ENCODE results near the gene KATNA1.
A peak's percentile ranks its signal among the peaks of the same experiment; 100 is the strongest.

Gene KATNA1

GRCh38 chr6:149565527-149566409, 82.7 kb downstream of the KATNA1 start, which contains the start of gene GINM1:
Gene GINM1, plus strand, starts transcription at chr6:149566375. Its CDS starts 40 bp downstream, at chr6:149566415.
- H3K4ac ChIP-seq (ENCODE audit: low read depth in 1 of 2, low read length in 2 of 2): peak within 1 kb of the TSS; percentile 59 to 70
- peak within 1 kb of the TSS; percentile 92 for H2BK120ac ChIP-seq (ENCODE audit: low read depth, low read length)
- H3K23ac ChIP-seq (ENCODE audit: low read length in 2 of 2): peak within 1 kb of the TSS in 1 of 2 experiments; percentile 95
- 0% methylated on average over 20 of the region's 59 CpGs for WGBS
- H3K27ac ChIP-seq (ENCODE audit: low read length, poor library complexity, severe bottlenecking): peak within 1 kb of the TSS; percentile 70
- H3K4me1 ChIP-seq (ENCODE audit: control insufficient read depth, insufficient read depth, low read depth, low read length): peaks cover 1% of the 10 kb centered on the region
- H3K14ac ChIP-seq (ENCODE audit: low read length in 2 of 2): peak within 1 kb of the TSS; percentile 38 to 86
- H3K4me2 ChIP-seq (ENCODE audit: low read length, poor library complexity, severe bottlenecking): peak within 1 kb of the TSS; percentile 87
- H2BK5ac ChIP-seq (ENCODE audit: low read depth, low read length, poor library complexity, severe bottlenecking): peak within 1 kb of the TSS; percentile 74
- peak within 1 kb of the TSS; percentile 78 for H4K8ac ChIP-seq (ENCODE audit: low read length)
- no peak within 1 kb of the TSS for H2AK5ac ChIP-seq (ENCODE audit: low read length, severe bottlenecking)
- H3K36me3 ChIP-seq (ENCODE audit: control insufficient read depth in 1 of 2, insufficient read depth in 2 of 2, low read depth in 1 of 2, low read length in 2 of 2): no peaks in the 10 kb centered on the region
- H2BK15ac ChIP-seq (ENCODE audit: low read depth, poor library complexity, severe bottlenecking): peak within 1 kb of the TSS; percentile 70
- peak within 1 kb of the TSS; percentile 89 to 98 for H3K18ac ChIP-seq (ENCODE audit: low read depth in 1 of 2, low read length in 2 of 2)
- H4K91ac ChIP-seq (ENCODE audit: low read length): peak within 1 kb of the TSS; percentile 45
- H3K79me1 ChIP-seq (replicated peaks; ENCODE audit: low read length, poor library complexity, severe bottlenecking): peaks cover 14% of the 10 kb centered on the region
- no peaks in the 10 kb centered on the region for H3K9me3 ChIP-seq (ENCODE audit: control insufficient read depth, low read length)
- H3K4me3 ChIP-seq (ENCODE audit: insufficient read depth in 1 of 2, low read depth in 1 of 2, low read length in 2 of 2): peak within 1 kb of the TSS; percentile 92 to 97
- H2AFZ ChIP-seq (ENCODE audit: low read depth, low read length): peak within 1 kb of the TSS; percentile 97
- peak; percentile 94 for DNase-seq
- H2BK12ac ChIP-seq (ENCODE audit: low read length in 2 of 2): no peak within 1 kb of the TSS
- H3K9ac ChIP-seq (ENCODE audit: low read length): peak within 1 kb of the TSS; percentile 93
- H3K27me3 ChIP-seq (ENCODE audit: control insufficient read depth in 1 of 2, insufficient read depth in 1 of 2, low read length in 2 of 2): no peaks in the 10 kb centered on the region

- Histone ChIP-seq H4K8ac (ENCODE audit: low read length) (no peak overlapping the region), H2BK12ac (ENCODE audit: low read length in 2 of 2) (no peak overlapping the region), H3K23ac (ENCODE audit: low read length in 2 of 2) (no peak overlapping the region), H3K4me3 (ENCODE audit: insufficient read depth in 1 of 2, low read depth in 1 of 2, low read length in 2 of 2) (no peak overlapping the region), H2AK5ac (ENCODE audit: low read length, severe bottlenecking) (no peak overlapping the region), H3K9ac (ENCODE audit: low read length) (no peak overlapping the region), H3K18ac (ENCODE audit: low read depth in 1 of 2, low read length in 2 of 2) (no peak overlapping the region), H2BK5ac (ENCODE audit: low read depth, low read length, poor library complexity, severe bottlenecking) (no peak overlapping the region), H3K4ac (ENCODE audit: low read depth in 1 of 2, low read length in 2 of 2) (no peak overlapping the region), H3K27ac (ENCODE audit: low read length, poor library complexity, severe bottlenecking) (no peak overlapping the region), H2BK15ac (ENCODE audit: low read depth, poor library complexity, severe bottlenecking) (no peak overlapping the region), H3K36me3 (ENCODE audit: control insufficient read depth in 1 of 2, insufficient read depth in 2 of 2, low read depth in 1 of 2, low read length in 2 of 2) (no peaks in the 10 kb centered on the region), H2AFZ (ENCODE audit: low read depth, low read length) (no peak overlapping the region), H3K27me3 (ENCODE audit: control insufficient read depth in 1 of 2, insufficient read depth in 1 of 2, low read length in 2 of 2) (no peaks in the 10 kb centered on the region), H3K79me1 (replicated peaks; ENCODE audit: low read length, poor library complexity, severe bottlenecking) (peaks cover 12% of the 10 kb centered on the region), H3K9me3 (ENCODE audit: control insufficient read depth, low read length) (no peaks in the 10 kb centered on the region), H2BK120ac (ENCODE audit: low read depth, low read length) (no peak overlapping the region), H3K4me1 (ENCODE audit: control insufficient read depth, insufficient read depth, low read depth, low read length) (peaks cover 1% of the 10 kb centered on the region), H4K91ac (ENCODE audit: low read length) (no peak overlapping the region), H3K14ac (ENCODE audit: low read length in 2 of 2) (no peak overlapping the region), H3K4me2 (ENCODE audit: low read length, poor library complexity, severe bottlenecking) (no peak overlapping the region)
- WGBS: 91% methylated on average over 3 of the region's 3 CpGs
- DNase-seq: no peak
Observed at GRCh38 chr6:149563928-149564325, 84.6 kb downstream of the KATNA1 start.

GRCh38 chr6:149563203-149563927, 85.1 kb downstream of the KATNA1 start:
- no peak overlapping the region for H3K4me2 ChIP-seq (ENCODE audit: low read length, poor library complexity, severe bottlenecking)
- H3K36me3 ChIP-seq (ENCODE audit: control insufficient read depth in 1 of 2, insufficient read depth in 2 of 2, low read depth in 1 of 2, low read length in 2 of 2): no peaks in the 10 kb centered on the region
- peaks cover 1% of the 10 kb centered on the region for H3K4me1 ChIP-seq (ENCODE audit: control insufficient read depth, insufficient read depth, low read depth, low read length)
- no peak overlapping the region for H3K14ac ChIP-seq (ENCODE audit: low read length in 2 of 2)
- no peak overlapping the region for H3K27ac ChIP-seq (ENCODE audit: low read length, poor library complexity, severe bottlenecking)
- H4K8ac ChIP-seq (ENCODE audit: low read length): no peak overlapping the region
- H3K9ac ChIP-seq (ENCODE audit: low read length): peak overlapping the region; percentile 35
- H3K4me3 ChIP-seq (ENCODE audit: insufficient read depth in 1 of 2, low read depth in 1 of 2, low read length in 2 of 2): no peak overlapping the region
- no peak overlapping the region for H2AFZ ChIP-seq (ENCODE audit: low read depth, low read length)
- H3K18ac ChIP-seq (ENCODE audit: low read depth in 1 of 2, low read length in 2 of 2): no peak overlapping the region
- no peak overlapping the region for H2BK15ac ChIP-seq (ENCODE audit: low read depth, poor library complexity, severe bottlenecking)
- H3K79me1 ChIP-seq (replicated peaks; ENCODE audit: low read length, poor library complexity, severe bottlenecking): peaks cover 12% of the 10 kb centered on the region
- no peak overlapping the region for H2BK12ac ChIP-seq (ENCODE audit: low read length in 2 of 2)
- WGBS: 88% methylated on average over 5 of the region's 5 CpGs
- no peak overlapping the region for H4K91ac ChIP-seq (ENCODE audit: low read length)
- H2AK5ac ChIP-seq (ENCODE audit: low read length, severe bottlenecking): no peak overlapping the region
- no peak overlapping the region for H2BK120ac ChIP-seq (ENCODE audit: low read depth, low read length)
- no peak overlapping the region for H3K4ac ChIP-seq (ENCODE audit: low read depth in 1 of 2, low read length in 2 of 2)
- no peaks in the 10 kb centered on the region for H3K27me3 ChIP-seq (ENCODE audit: control insufficient read depth in 1 of 2, insufficient read depth in 1 of 2, low read length in 2 of 2)
- no peaks in the 10 kb centered on the region for H3K9me3 ChIP-seq (ENCODE audit: control insufficient read depth, low read length)
- H3K23ac ChIP-seq (ENCODE audit: low read length in 2 of 2): no peak overlapping the region
- peak; percentile 88 for DNase-seq
- no peak overlapping the region for H2BK5ac ChIP-seq (ENCODE audit: low read depth, low read length, poor library complexity, severe bottlenecking)

- no peak overlapping the region for H2BK12ac ChIP-seq (ENCODE audit: low read length in 2 of 2)
- no peak overlapping the region for H3K4ac ChIP-seq (ENCODE audit: low read depth in 1 of 2, low read length in 2 of 2)
- H2BK5ac ChIP-seq (ENCODE audit: low read depth, low read length, poor library complexity, severe bottlenecking): no peak overlapping the region
- no peak overlapping the region for H3K23ac ChIP-seq (ENCODE audit: low read length in 2 of 2)
- H3K18ac ChIP-seq (ENCODE audit: low read depth in 1 of 2, low read length in 2 of 2): no peak overlapping the region
- H3K36me3 ChIP-seq (ENCODE audit: control insufficient read depth in 1 of 2, insufficient read depth in 2 of 2, low read depth in 1 of 2, low read length in 2 of 2): no peaks in the 10 kb centered on the region
- 80% methylated on average over 1 of the region's 3 CpGs for WGBS
- no peak overlapping the region for H3K27ac ChIP-seq (ENCODE audit: low read length, poor library complexity, severe bottlenecking)
- H3K9me3 ChIP-seq (ENCODE audit: control insufficient read depth, low read length): no peaks in the 10 kb centered on the region
- H3K9ac ChIP-seq (ENCODE audit: low read length): no peak overlapping the region
- no peak overlapping the region for H2AK5ac ChIP-seq (ENCODE audit: low read length, severe bottlenecking)
- H3K4me2 ChIP-seq (ENCODE audit: low read length, poor library complexity, severe bottlenecking): no peak overlapping the region
- DNase-seq: peak; percentile 30
- no peak overlapping the region for H4K91ac ChIP-seq (ENCODE audit: low read length)
- no peak overlapping the region for H3K4me3 ChIP-seq (ENCODE audit: insufficient read depth in 1 of 2, low read depth in 1 of 2, low read length in 2 of 2)
- H3K79me1 ChIP-seq (replicated peaks; ENCODE audit: low read length, poor library complexity, severe bottlenecking): no peaks in the 10 kb centered on the region
- H3K27me3 ChIP-seq (ENCODE audit: control insufficient read depth in 1 of 2, insufficient read depth in 1 of 2, low read length in 2 of 2): no peaks in the 10 kb centered on the region
- H3K14ac ChIP-seq (ENCODE audit: low read length in 2 of 2): no peak overlapping the region
- peaks cover 1% of the 10 kb centered on the region for H3K4me1 ChIP-seq (ENCODE audit: control insufficient read depth, insufficient read depth, low read depth, low read length)
- no peak overlapping the region for H4K8ac ChIP-seq (ENCODE audit: low read length)
- H2BK15ac ChIP-seq (ENCODE audit: low read depth, poor library complexity, severe bottlenecking): no peak overlapping the region
- H2BK120ac ChIP-seq (ENCODE audit: low read depth, low read length): no peak overlapping the region
- no peak overlapping the region for H2AFZ ChIP-seq (ENCODE audit: low read depth, low read length)
Observed at GRCh38 chr6:149560736-149561135, 87.8 kb downstream of the KATNA1 start.

Measured in mesenchymal stem cell (in vitro differentiated cells and primary cell).